CD4-positive, alpha-beta memory T cell (primary cell): ENCODE results near the gene IQGAP2. TPM values are rescaled to one million over a fixed set of nuclear protein-coding genes. Genes with fewer than 3 reads are reported as not detected.
A peak's percentile ranks its signal among the peaks of the same experiment; 100 is the strongest.

Experiments used
- CTCF ChIA-PET: fragments of 350-600 bp; sonication (Branson Sonifier 250); formaldehyde crosslinking; loops from one replicate; lab custom pipeline; 2021; ENCODE audit warnings: inconsistent platforms; ENCODE audit not compliant: partially characterized antibody; lab: Charles Lee
- POLR2A ChIA-PET: fragments of 350-600 bp; sonication (Branson Sonifier 250); formaldehyde crosslinking; loops from one replicate; lab custom pipeline; 2021; ENCODE audit not compliant: partially characterized antibody; lab: Charles Lee
- DNase-seq, 5 donors: peaks; one replicate each; pipeline versions ENCODE4 v3.0.0 to v3.0.0-alpha.2; 2020 to 2022; ENCODE audit warnings: mixed read lengths in 1 of 5
- H3K27ac ChIP-seq: one replicate; pipeline ENCODE4 v1.7.0; 2013; ENCODE audit warnings: low read depth, low read length
- H3K27me3 ChIP-seq: 2 replicates; pipeline ENCODE4 v1.7.0; 2013; ENCODE audit warnings: mild to moderate bottlenecking, low read length, moderate library complexity; ENCODE audit not compliant: insufficient read depth
- H3K36me3 ChIP-seq: 2 replicates; pipeline ENCODE4 v1.7.0; 2013; ENCODE audit warnings: mild to moderate bottlenecking, low read length, moderate library complexity; ENCODE audit not compliant: insufficient read depth
- H3K4me1 ChIP-seq: 2 replicates; pipeline ENCODE4 v1.7.0; 2013; ENCODE audit warnings: mild to moderate bottlenecking, low read length, moderate library complexity; ENCODE audit not compliant: insufficient read depth
- H3K4me3 ChIP-seq, 2 donors: one replicate each; pipeline ENCODE4 v1.7.0; 2013; ENCODE audit warnings: low read length in 2 of 2, mild to moderate bottlenecking in 1 of 2
- H3K9me3 ChIP-seq, 2 donors: one replicate each; pipeline ENCODE4 v1.7.0; 2013; ENCODE audit warnings: low read length in 2 of 2, control low read depth in 1 of 2; ENCODE audit not compliant: control insufficient read depth in 1 of 2
- H3K27ac Mint-ChIP-seq, 7 donors: one replicate each; pipeline ENCODE4 v1.8.0; 2020 to 2021; ENCODE audit warnings: mixed read lengths in 7 of 7, mild to moderate bottlenecking in 6 of 7, inconsistent platforms in 3 of 7, moderate library complexity in 3 of 7
- H3K27me3 Mint-ChIP-seq, 2 donors: one replicate each; pipeline ENCODE4 v1.8.0; 2020 to 2021; ENCODE audit warnings: mixed read lengths in 2 of 2
- H3K36me3 Mint-ChIP-seq, 2 donors: one replicate each; pipeline ENCODE4 v1.8.0; 2020 to 2021; ENCODE audit warnings: mixed read lengths in 2 of 2, inconsistent platforms in 1 of 2, mild to moderate bottlenecking in 1 of 2
- H3K4me1 Mint-ChIP-seq, 4 donors: one replicate each; pipeline ENCODE4 v1.8.0; 2020 to 2021; ENCODE audit warnings: mixed read lengths in 4 of 4, mild to moderate bottlenecking in 1 of 4
- H3K4me3 Mint-ChIP-seq, 8 donors: one replicate each; pipeline ENCODE4 v1.8.0; 2020 to 2021; ENCODE audit warnings: mixed read lengths in 8 of 8, mild to moderate bottlenecking in 7 of 8, moderate library complexity in 6 of 8, inconsistent platforms in 3 of 8
- H3K9me3 Mint-ChIP-seq, 8 donors: one replicate each; pipeline ENCODE4 v1.8.0; 2020 to 2021; ENCODE audit warnings: mixed read lengths in 8 of 8, mild to moderate bottlenecking in 5 of 8, inconsistent platforms in 3 of 8, moderate library complexity in 1 of 8
- intact Hi-C: fragments of 100-400 bp; cut with micrococcal nuclease; formaldehyde crosslinking; loops from one replicate; pipeline ENCODE4 v1.15.1; 2023
- polyA plus RNA-seq, 2 donors: library from polyadenylated mRNA; unstranded; fragments of 300-500 nt; fragmentation: Illumina TruSeq; gene quantifications; one replicate each; pipeline ENCODE4 v1.2.3, GENCODE V29; 2021
- total RNA-seq, 2 experiments: library from RNA; stranded (reverse); gene quantifications; one replicate each; pipeline ENCODE4 v1.2.3, GENCODE V29; 2021

The IQGAP2 gene
- total and polyA plus RNA-seq, 4 experiments from 2014 or later: 24.7 to 126 (median 98.5) TPM

DNA sequence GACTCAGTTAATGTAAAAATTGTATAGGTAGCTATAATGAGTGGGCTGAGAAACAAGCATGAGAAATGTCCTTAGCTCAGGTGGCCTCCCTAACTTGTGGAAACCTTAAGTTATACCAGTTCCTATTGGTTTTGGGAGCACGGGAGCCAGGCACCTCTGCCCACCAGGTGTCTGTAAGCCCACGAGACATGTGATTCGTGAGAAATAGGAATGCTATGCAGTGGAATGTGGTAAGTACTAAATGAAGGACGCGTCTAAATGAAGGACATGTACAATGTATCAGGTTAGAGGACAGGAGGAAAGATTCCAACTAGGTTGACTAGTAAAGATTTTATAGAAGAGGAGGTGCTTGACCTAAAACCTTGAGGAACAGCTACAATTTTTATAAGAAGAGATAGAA is 266.2 kb downstream of the IQGAP2 start:
- Mint-ChIP-seq H3K4me1 (no peaks in the 10 kb centered on the region), H3K27ac (peak overlapping the region in 2 of 7 donors; percentile 44 to 70), H3K9me3 (no peaks in the 10 kb centered on the region), H3K36me3 (peaks cover 74 to 85% of the 10 kb centered on the region in 2 donors), H3K27me3 (no peaks in the 10 kb centered on the region), H3K4me3 (no peak overlapping the region)
- Histone ChIP-seq H3K27ac (no peak overlapping the region), H3K36me3 (peaks cover 71% of the 10 kb centered on the region), H3K27me3 (no peaks in the 10 kb centered on the region), H3K9me3 (no peaks in the 10 kb centered on the region), H3K4me1 (no peaks in the 10 kb centered on the region), H3K4me3 (no peak overlapping the region)
- ChIA-PET POLR2A (no interaction called here), CTCF (interaction anchor here (1.0 to 1.5 kb wide), 2 partner anchors 21 to 105 kb away, joined by 4 to 7 read pairs; no protein-coding TSS in a partner anchor)
- DNase-seq: no peak
- intact Hi-C loops: no loop called here

DNA sequence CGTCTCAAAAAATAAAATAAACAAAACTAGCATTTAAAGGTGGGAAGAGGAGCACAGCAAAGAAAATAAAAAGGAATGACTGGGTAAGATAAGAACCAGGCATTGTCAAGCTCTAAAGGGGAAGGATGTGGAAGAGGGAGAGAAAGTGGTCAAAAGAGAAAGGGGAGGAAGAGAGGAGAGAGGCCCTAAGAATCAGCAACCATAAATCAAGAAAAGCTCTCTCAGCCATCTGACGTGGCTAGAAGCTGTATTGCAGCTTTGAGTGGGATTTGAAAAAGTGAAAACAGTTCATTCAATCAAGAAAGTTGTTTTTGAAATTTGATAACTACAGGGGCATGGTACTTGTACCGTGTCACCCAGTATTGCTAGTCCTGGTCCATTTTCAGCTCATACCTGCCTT is 267.4 kb downstream of the IQGAP2 start:
- H3K36me3 Mint-ChIP-seq: peaks cover 73 to 85% of the 10 kb centered on the region in 2 donors
- no peak overlapping the region for H3K4me3 ChIP-seq
- H3K4me3 Mint-ChIP-seq: no peak overlapping the region
- no peaks in the 10 kb centered on the region for H3K9me3 ChIP-seq
- H3K27ac Mint-ChIP-seq: peak overlapping the region in 2 of 7 donors; percentile 23 to 59
- no peaks in the 10 kb centered on the region for H3K27me3 ChIP-seq
- DNase-seq: no peak
- no peaks in the 10 kb centered on the region for H3K4me1 ChIP-seq
- H3K27me3 Mint-ChIP-seq: no peaks in the 10 kb centered on the region
- peaks cover 73% of the 10 kb centered on the region for H3K36me3 ChIP-seq
- POLR2A ChIA-PET: no interaction called here
- CTCF ChIA-PET: interaction anchor here (0.7 kb wide), 1 partner anchor 104 kb away, joined by 3 read pairs; no protein-coding TSS in a partner anchor
- no peaks in the 10 kb centered on the region for H3K9me3 Mint-ChIP-seq
- H3K4me1 Mint-ChIP-seq: no peaks in the 10 kb centered on the region
- H3K27ac ChIP-seq: no peak overlapping the region
- intact Hi-C loops: no loop called here

DNA sequence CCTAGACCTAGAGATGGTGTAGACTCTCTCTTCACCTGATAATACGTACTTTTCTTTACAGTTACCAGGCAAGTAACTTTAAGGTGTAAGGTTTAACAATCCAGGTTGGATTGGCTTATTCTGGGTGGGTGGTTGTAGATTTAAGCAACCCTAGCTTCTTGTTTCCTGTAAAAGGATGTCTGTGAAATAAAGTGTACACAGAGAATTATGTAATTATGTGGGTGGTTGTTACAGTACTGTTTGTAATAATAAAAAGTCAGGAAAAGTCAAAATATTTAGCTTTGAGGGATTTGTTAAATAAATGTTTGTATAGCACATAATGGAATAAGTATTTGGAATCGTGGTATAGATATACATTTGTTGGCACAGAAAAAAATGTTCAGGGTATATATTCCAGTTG is 269.2 kb downstream of the IQGAP2 start:
- POLR2A ChIA-PET: no interaction called here
- Mint-ChIP-seq H3K27me3 (no peaks in the 10 kb centered on the region), H3K9me3 (no peaks in the 10 kb centered on the region), H3K27ac (peak overlapping the region in 2 of 7 donors; percentile 25 to 37), H3K4me3 (no peak overlapping the region), H3K4me1 (no peaks in the 10 kb centered on the region), H3K36me3 (peaks cover 78 to 85% of the 10 kb centered on the region in 2 donors)
- CTCF ChIA-PET: interaction anchor here (1.0 kb wide), 1 partner anchor 103 kb away, joined by 6 read pairs; no protein-coding TSS in a partner anchor
- no peaks in the 10 kb centered on the region for H3K9me3 ChIP-seq
- no peak overlapping the region for H3K27ac ChIP-seq
- H3K36me3 ChIP-seq: peaks cover 80% of the 10 kb centered on the region
- intact Hi-C loops: no loop called here
- no peaks in the 10 kb centered on the region for H3K27me3 ChIP-seq
- no peak for DNase-seq
- H3K4me1 ChIP-seq: no peaks in the 10 kb centered on the region
- H3K4me3 ChIP-seq: no peak overlapping the region

DNA sequence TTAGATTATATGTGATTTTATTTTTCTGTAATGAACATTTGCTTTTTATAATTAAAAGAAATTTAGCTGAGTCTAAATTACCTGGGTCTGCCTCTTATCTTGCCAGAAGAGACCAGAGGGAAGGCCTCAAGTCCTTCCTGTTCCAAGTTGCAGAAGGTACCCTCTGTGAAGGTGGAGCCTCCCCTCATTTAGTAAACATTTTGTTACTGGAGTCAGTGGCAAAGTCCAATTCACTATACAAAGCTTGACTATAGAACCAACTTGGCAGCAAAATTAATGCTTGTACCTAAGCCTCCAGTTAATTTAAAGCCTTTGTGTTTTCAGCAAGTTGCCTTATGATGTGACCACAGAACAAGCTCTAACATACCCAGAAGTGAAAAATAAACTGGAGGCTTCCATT is 270.0 kb downstream of the IQGAP2 start:
- H3K36me3 Mint-ChIP-seq: peaks cover 76 to 83% of the 10 kb centered on the region in 2 donors
- H3K27me3 Mint-ChIP-seq: no peaks in the 10 kb centered on the region
- H3K4me3 ChIP-seq: no peak overlapping the region
- intact Hi-C loops: no loop called here
- no peak overlapping the region for H3K27ac Mint-ChIP-seq
- no peak overlapping the region for H3K4me3 Mint-ChIP-seq
- no peak overlapping the region for H3K27ac ChIP-seq
- ChIA-PET POLR2A (no interaction called here), CTCF (interaction anchor here (1.3 to 1.7 kb wide), 3 partner anchors 9 to 102 kb away, joined by 3 to 9 read pairs (median 6); no protein-coding TSS in a partner anchor)
- peaks cover 79% of the 10 kb centered on the region for H3K36me3 ChIP-seq
- no peaks in the 10 kb centered on the region for H3K4me1 ChIP-seq
- no peak for DNase-seq
- peaks cover 0 to 2% (median 0%) of the 10 kb centered on the region in 8 donors for H3K9me3 Mint-ChIP-seq
- H3K4me1 Mint-ChIP-seq: no peaks in the 10 kb centered on the region
- no peaks in the 10 kb centered on the region for H3K27me3 ChIP-seq
- no peaks in the 10 kb centered on the region for H3K9me3 ChIP-seq

DNA sequence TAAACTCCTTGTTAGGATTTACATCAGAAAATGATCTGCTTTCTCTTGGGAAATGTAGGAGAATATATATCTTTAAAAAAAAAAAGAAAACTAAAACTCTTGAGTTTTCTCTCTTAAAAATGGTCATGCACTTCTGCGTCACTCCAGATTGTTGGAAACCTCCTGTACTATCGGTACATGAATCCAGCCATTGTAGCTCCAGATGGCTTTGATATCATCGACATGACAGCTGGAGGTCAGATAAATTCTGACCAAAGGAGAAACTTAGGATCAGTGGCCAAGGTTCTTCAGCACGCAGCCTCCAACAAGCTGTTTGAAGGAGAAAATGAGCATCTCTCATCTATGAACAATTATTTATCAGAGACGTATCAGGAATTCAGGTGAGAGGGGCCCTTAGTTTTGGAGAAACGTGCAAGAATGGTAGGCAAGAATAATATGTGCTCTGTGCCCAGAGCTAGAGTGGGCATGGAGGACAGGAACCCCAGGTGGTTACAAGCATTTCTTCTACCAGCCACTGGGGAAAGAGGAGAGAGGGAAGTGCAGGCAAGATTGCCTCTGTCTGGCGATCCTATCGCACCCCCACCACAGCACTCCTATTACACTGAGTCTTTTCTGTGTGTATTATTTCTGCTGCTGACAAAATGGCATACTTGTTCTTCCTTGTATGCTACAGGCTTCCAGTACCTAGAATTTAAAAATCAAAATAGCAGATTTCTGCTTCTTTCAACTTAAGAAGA is 271.4 kb downstream of the IQGAP2 start:
- Histone ChIP-seq H3K36me3 (peaks cover 80% of the 10 kb centered on the region), H3K27me3 (no peaks in the 10 kb centered on the region), H3K4me1 (no peaks in the 10 kb centered on the region), H3K27ac (no peak overlapping the region), H3K9me3 (no peaks in the 10 kb centered on the region), H3K4me3 (no peak overlapping the region)
- no peaks in the 10 kb centered on the region for H3K4me1 Mint-ChIP-seq
- no peak overlapping the region for H3K27ac Mint-ChIP-seq
- peaks cover 0 to 2% (median 0%) of the 10 kb centered on the region in 8 donors for H3K9me3 Mint-ChIP-seq
- H3K36me3 Mint-ChIP-seq: peaks cover 75 to 84% of the 10 kb centered on the region in 2 donors
- H3K27me3 Mint-ChIP-seq: no peaks in the 10 kb centered on the region
- intact Hi-C loops: no loop called here
- H3K4me3 Mint-ChIP-seq: no peak overlapping the region
- ChIA-PET POLR2A (interaction anchor here (0.6 kb wide), 1 partner anchor 1640 kb away, joined by 3 read pairs; no protein-coding TSS in a partner anchor), CTCF (interaction anchor here (1.3 to 1.7 kb wide), 4 partner anchors 10 to 100 kb away, joined by 3 to 9 read pairs (median 4); no protein-coding TSS in a partner anchor)
- no peak for DNase-seq

GRCh38 chr5:76675364-76675763 is 272.3 kb downstream of the IQGAP2 start:
- peaks cover 73% of the 10 kb centered on the region for H3K36me3 ChIP-seq

DNA sequence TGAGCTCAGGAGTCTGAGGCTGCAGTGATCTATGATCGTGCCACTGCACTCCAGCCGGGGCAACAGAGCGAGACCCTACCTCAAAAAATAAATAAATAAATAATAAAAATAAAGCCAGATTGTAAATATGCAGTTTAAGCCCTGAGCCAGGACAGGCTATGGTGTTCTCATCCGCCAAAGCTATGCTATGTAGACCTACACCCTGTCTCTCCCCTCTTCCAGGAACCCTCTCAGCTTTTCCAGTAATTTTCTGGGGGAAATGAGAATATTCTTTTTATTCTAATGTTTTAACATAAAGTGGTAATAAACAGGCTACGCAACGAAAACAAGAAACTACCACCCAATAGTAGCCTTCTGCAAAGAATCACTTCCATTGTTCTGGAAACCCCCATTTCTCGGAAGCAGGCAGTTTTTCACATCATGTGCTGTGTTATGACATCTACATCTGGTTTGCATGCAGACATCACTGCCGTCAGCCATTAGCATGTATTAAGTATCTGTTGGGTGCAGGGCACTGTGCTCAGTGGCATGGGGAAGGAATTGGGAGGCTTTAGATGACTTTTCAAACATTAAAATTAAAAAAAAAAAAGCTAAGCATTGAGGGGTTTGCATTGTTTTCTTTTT is 274.9 kb downstream of the IQGAP2 start:
- Mint-ChIP-seq H3K36me3 (peaks cover 72 to 73% of the 10 kb centered on the region in 2 donors), H3K27ac (peak overlapping the region in 1 of 7 donors; percentile 30), H3K4me3 (no peak overlapping the region), H3K9me3 (peaks cover 0 to 2% (median 0%) of the 10 kb centered on the region in 8 donors), H3K4me1 (peaks cover 0 to 6% (median 3%) of the 10 kb centered on the region in 4 donors), H3K27me3 (no peaks in the 10 kb centered on the region)
- Histone ChIP-seq H3K27me3 (no peaks in the 10 kb centered on the region), H3K9me3 (no peaks in the 10 kb centered on the region), H3K27ac (no peak overlapping the region), H3K36me3 (peaks cover 52% of the 10 kb centered on the region), H3K4me3 (no peak overlapping the region), H3K4me1 (no peaks in the 10 kb centered on the region)
- DNase-seq: no peak
- intact Hi-C loops: no loop called here
- POLR2A ChIA-PET: no interaction called here
- CTCF ChIA-PET: interaction anchor here (1.5 kb wide), 1 partner anchor 97 kb away, joined by 8 read pairs; no protein-coding TSS in a partner anchor

More at GRCh38 chr5:76675364-76675763, 272.3 kb downstream of the IQGAP2 start:
- peaks cover 0 to 3% (median under 1%) of the 10 kb centered on the region in 4 donors for H3K4me1 Mint-ChIP-seq
- H3K4me3 ChIP-seq: no peak overlapping the region
- H3K4me3 Mint-ChIP-seq: no peak overlapping the region
- DNase-seq: no peak
- intact Hi-C loops: no loop called here
- H3K4me1 ChIP-seq: no peaks in the 10 kb centered on the region
- no peaks in the 10 kb centered on the region for H3K27me3 ChIP-seq
- no peaks in the 10 kb centered on the region for H3K27me3 Mint-ChIP-seq
- H3K27ac Mint-ChIP-seq: no peak overlapping the region
- POLR2A ChIA-PET: no interaction called here
- CTCF ChIA-PET: no interaction called here
- no peaks in the 10 kb centered on the region for H3K9me3 ChIP-seq
- H3K36me3 Mint-ChIP-seq: peaks cover 75 to 82% of the 10 kb centered on the region in 2 donors
- H3K9me3 Mint-ChIP-seq: peaks cover 0 to 2% (median 0%) of the 10 kb centered on the region in 8 donors
- no peak overlapping the region for H3K27ac ChIP-seq
